Measurements from ENCODE around the gene SGCD.

The SGCD gene

DNA sequence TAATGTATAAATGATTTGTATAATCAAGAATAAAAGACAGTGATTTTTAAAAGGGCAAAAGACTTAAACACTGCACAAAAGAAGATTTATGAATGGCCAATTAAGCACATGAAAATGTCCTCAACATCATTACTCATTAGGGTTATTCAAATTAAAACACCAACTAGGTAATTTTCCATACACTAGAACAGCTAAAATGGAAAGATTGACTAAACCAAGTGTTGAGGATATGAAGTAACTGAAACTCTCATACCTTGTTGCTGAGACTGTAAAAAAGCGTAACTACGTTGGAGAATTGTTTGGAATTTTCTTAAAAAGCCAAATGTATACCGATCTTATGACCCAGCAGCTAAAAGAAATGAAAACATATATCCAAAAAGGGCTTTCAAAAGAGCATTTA is 144.9 kb downstream of the SGCD start:
- DNase-seq, result no peak

DNA sequence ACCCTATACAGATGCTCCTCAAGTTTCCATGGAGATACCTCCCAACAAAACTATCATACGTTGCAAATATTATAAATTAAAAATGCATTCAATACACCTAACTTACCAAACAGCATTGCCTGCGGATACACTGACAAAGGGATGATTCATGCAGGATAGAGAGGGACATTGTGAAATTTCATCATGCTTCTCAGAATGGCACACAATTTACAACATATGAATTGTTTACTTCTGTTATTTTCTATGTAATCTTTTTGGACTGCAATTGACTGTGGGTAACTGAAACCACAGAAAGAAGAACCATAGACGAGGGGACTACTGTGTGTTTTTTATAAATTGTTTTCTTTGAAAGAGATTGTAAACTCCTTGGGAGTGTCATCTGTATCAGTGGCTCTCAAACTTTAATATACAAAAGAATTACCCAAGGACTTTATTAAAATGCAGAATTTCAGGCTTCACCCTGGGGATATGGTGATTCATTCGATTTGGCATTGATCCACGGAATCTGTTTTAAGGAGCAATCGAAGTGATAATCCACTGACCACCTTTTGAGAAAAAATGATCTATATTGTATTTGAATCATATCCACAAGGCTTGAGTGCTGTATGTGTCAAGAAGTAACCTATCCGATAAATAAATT is 146.4 kb downstream of the SGCD start:
- DNase-seq, result no peak

DNA sequence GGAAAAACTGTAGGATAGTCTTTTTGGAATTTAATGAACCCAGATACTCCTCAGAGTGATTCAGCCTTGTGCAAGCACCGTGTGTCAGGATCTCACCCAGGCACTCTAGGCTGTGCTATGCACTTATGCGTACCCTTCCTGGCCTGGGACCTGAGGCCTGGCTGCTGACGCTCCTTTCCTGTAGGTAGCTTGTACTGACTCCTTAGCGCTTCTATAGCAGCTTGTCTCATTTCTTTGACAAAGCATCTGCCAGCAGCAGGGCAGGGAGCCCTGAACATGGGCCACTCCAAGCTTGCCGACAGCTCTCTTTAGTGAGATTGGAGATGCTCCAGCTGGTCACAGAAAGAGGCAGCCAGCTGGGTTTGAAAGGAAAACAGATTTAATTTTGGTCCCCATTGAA is 147.3 kb downstream of the SGCD start:
- no peak for DNase-seq

DNA sequence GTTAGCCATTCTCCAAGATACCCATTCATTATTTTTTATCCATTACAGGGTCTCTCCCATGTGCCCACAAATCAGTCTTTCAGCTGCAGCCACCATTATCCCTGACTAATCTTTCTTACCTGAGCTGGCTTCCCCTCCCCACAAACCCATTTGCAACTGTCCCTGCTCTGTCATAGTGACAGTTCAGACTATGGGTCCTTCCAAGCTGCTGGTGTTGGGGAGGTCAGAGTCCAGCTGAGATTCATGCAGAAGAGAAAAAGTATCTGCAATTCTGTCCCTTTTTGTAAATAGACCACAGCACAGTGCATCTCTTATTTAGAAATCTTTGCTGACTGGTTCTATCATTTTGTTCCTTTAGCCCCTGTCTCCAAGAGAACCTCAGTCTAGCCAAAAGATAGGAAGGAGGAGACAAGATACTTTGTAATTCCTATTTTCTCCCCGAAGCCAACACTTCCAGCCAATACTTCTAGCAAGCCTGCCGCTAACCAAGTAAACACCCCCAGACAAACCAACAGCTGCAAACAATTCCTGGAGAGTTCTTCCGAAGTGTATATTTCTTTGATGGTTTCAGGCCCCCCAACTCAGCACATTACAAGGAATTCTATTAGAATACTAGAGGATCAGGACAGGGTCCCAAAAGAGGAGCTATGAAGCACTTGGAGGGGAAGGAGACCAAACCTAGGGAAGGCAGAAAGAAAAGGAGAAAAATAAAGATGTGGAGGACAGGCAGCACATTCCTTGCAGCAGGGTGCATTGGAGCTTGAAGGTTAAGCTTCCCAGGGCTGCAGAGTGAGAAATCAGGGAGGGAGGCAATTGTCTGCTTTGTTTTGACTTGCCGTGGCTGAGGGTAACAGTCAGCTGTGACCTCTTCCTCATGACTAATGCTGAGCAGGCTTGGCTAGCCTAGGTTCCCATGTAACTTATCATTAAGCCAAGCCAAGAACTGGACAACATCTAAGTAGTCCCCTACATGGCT is 148.5 kb downstream of the SGCD start:
- no peak for DNase-seq

DNA sequence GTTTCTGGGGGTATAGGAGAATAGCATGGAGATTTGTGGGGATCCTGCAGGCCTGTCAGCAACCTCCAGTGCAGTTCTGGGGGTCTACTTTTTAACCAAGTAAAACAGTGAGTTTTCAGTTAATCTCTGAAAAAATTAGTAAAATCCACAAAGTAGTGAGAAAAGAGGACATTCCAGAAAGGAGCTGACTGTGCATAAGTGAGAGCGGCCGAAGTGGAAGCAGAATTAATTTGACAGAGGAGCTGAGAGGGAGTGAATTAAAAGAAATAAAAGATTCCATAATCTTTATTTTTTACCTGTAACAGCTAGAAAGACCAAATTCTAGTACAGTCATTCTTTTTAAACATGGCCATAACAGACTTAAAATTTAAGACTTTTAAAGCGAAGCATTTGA is 149.2 kb downstream of the SGCD start:
- DNase-seq, result no peak

DNA sequence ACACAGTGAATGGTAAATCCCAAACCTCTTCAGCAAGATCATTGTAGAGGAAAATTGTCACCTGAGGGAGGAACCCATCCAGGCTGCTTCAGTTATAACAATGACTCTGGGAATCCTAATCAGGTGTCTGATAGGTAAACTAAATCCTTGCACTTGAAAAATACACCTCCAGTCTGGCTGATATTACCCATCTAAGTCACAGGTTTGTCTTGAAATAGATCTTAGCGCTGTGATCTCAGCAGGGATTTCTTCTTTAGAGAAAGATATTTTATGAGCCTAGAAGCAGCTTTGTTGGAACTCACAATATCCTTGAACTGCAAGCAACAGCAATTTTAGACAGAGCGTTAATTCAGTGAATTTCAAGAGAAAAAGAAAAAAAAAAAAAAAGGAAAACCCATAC is 149.7 kb downstream of the SGCD start:
- DNase-seq, result no peak

DNA sequence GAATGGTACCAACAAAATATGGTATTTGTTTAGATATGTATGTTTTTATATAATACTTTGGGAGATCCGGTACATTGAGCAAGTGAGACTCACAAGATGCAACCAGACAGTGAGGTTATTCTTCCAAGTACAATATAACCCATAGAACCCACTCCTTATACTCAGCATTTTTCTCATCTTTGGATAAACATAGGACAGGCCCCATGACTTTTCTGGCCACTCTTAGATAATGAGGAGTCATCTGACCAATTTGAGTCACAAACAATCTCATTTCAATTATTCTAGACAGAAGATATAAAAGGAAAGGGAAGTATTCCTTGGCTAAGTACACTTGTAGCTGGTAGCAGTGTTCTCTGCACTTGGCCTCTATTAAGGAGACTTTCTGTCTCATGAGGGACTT is 150.2 kb downstream of the SGCD start:
- DNase-seq, result no peak

DNA sequence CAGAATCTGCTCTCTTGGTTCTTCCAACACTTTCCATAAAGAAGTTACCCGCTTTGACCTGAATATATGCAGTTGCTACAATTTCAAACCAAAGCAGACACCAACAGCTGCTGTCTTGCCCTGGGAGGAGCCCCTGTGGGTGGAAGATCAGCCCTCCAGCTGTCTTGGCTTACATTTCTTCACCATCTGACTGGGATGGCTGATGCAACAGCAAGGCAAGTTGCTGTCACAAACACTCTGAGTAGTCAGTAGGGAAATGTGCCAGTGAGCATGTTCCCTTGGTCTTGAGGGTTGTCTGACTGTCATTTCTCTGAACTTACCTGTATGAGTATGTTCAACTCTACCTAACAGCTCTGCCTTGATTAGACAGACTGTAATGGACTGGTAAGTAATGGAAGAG is 152.9 kb downstream of the SGCD start:
- no peak for DNase-seq

DNA sequence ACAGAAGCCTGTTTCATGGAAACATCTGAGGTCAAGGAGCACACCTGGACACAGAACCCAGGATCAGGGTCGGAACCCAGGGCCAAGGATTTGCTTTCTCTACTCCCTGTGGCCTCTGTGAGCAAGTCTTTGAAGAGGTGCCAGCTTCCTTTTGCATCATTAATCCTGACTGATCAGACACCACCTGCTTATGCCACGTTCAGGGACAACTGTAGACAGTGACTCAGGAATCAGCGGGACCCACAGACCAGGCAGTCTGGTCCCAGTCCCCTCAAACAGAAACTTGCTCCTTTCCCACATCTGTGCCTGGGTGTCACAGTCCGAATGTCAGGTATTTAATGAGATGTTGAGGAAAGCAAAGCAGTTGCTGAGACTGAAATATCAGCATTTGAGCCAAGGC is 154.8 kb downstream of the SGCD start:
- DNase-seq, result no peak

DNA sequence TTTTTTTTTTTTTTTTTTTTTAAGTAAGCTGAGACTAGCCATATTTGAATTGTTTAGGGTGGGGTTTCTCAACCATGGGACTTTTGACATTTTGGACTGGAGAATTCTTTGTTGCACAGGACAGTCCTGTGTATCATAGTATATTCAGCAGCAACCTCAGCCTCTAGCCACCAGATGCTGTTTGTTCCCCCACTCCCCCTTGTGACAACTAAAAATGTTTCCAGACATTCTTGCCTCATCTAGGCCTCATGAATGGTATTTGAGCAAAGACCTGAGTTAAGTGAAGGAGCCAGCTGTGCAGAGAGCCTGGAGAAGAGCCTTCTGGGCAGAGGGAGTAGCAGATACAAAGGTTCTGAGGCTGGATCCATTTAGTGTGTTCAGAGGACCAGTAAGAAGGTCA is 155.9 kb downstream of the SGCD start:
- no peak for DNase-seq

DNA sequence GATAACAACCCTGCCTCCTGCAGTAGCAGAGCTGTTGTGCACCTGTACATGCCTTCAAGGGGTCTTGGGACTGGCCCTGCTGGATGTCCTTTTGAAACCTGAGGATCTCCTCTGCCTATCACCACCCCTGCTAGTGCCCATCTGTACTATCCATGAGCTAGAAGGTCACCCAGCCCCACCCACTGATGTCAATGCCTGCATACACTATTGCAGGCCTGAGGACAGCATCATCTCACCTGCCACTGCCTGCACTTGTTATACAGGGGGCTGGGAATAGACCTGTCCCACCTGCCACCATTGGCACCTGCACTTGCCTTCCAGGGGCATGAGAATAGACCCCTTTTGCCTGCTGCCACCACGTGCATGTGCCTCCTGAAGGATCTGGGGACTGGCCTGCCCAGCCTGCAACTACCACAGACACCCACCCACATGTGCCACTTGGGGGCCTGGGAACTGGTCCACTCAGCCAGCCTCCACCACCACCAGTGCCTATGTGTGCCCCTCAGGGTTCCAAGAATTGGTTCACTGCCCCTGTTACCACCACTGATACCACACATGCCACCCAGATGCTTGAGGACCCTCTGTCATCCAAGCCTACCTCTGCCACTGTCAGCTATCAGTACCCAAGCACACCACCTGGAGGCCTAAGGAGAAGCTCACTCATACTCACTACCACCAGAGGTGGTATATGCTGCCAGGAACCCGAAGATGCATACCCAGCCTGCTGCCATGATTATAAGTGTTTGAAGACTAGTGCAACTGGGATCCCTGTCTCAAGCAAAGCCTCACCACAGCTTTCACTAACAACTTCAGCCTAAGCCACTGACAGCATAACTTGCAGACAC is 159.7 kb downstream of the SGCD start:
- DNase-seq, result no peak

DNA sequence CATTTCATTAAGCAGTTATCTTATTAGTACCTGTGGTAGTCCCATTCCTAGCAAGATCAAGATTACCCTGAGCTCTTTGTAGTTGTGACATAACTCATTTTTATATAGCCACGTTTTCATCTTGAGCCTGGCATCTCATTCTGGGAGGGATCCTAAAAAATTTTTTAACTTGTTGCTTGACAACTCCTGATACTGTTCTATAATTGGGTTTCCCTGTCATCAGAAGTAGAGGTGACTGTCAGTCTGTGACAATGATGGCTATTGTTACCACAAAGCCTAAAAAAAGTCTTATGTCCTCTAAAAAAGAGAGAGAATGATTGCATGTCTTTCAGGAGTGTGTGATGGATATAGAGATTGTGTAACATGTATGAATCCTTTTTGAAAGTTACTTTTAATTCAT is 164.8 kb downstream of the SGCD start:
- DNase-seq, result no peak

DNA sequence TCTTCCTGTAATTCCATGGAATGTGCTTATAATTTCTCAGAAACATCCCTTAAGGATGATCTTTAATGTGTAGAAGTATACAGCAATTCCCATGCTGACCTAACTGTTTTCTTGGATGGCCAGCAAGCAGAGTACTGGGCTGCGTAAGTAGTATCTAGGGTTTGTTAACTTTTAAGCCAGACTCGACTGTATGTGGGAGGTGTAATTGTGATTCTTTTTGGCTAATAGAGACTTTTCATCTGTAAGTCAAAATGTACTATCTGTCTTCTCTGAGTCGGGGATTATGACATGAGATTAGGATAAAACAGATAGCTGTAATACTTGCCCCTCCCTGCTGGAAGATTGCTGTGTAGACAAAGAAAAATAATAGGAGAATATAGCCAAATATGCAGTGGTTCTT is 169.3 kb downstream of the SGCD start:
- DNase-seq, result no peak

DNA sequence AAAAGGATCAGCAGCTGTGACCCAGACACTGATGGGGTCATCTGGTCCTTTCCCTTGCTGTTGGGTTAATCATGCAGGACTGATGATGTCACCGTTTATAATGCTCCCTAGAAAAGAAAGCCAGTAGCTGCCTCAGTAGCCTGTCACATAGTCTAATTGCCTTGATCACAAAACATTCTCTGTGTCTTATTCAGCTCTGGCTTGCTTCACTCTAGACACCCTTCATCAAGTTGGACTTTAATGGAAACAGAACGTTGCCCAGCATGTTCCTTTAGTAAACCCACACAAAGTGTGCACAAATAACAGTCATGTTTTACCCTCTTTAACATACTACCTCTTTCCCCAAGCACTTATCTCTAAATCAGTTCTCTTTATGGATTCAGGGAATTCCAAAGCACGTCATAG is 170.8 kb downstream of the SGCD start:
- no peak for DNase-seq

DNA sequence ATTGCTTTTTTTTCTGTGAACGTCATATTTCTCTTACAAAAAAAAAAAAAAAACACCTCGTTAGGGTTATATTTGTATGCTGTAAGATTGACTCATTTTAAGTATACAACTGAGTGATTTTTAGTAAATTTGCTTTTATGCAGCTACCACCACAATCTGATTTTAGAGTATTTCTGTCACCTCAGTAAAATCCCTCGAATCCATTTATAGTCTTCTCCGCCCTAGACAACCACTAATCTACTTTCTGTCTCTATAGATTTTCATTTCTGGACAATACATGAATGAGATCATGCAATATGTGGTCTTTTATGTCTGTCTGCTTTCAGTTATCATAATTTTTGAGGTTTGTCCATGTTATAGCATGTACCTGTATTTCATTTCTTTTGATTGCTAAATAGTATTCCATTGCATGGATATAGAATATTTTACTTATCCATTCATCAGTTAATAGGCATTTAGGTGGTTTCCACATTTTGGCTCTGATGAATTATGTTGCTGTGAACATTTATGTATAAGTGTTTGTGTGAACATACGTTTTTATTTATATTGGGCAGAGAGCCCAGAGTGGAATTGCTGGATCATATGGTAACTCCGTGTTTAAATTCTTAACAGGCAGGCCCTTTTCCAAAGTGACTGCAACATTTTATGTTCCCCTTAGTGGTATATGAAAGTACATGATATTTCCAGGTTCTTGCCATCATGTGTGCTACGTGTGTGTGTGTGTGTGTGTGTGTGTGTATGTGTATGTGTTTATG is 171.4 kb downstream of the SGCD start:
- no peak for DNase-seq

DNA sequence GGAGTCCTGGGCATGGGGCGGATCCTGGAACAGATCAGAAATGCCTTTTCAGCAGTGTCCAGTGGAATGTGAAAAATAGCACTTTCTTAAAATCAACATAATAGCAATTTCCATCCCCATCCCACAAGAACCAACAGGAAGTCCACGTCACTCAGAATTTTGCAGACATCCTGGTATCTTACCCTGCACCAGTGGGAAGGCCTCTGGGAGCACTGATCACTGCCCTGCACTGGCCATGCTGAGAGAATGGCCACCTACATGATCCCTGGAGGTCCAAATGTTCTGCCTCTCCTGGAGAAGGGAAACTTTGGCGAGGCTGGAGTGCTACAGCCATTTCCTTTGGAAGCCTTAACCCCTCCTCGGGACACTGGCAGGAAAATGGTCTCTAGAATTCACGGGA is 173.8 kb downstream of the SGCD start:
- no peak for DNase-seq

DNA sequence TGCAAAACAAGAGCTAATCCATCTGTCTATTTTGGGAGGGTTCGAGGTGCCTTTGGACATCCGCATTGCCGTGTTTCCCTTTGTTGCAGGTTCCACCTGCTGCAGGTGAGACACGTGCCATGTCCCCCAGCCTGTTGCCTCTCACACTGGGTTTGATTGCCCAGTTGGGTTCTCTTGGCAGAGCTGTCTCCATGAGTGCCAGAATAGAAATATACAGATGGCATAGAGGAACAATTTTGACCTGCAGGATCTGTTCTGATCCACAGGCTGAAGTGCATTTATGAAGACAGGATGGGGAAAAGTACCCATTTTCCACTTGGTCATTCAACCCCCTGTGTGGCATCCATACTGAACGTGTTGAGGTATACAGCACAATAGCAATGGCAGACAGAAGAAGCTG is 178.1 kb downstream of the SGCD start:
- DNase-seq, result no peak

DNA sequence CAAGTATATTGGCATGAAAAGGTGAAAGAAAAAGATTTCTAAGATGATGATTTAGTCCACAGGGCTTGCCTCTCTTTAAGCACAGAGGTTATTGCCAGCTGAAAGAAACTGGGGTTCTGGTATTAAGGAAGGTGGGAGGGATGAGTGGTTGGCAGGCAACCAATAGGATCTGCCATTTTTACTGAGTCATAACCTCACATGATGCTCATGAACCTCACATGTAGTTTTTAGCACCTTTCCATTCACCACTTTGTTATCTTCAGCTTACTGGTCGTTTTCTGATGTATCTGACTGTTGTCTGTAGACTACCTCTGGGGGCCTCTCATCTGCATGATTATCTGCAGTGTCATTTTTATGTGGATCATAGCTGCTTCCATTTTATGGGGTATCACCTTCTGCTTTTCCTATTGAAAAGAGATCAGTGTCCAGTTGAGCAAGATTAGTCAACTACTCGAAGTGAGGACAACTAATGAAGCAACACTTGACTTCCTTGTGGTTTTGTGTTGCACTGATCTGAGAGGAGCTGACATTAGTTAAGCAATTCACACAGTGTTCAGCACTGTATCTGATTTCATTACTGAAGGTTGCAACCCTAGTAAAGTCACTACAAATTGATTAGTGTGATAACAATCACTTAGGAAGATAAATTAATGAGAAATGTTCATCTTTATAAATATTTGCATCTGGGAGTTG is 186.3 kb downstream of the SGCD start:
- DNase-seq, result no peak

DNA sequence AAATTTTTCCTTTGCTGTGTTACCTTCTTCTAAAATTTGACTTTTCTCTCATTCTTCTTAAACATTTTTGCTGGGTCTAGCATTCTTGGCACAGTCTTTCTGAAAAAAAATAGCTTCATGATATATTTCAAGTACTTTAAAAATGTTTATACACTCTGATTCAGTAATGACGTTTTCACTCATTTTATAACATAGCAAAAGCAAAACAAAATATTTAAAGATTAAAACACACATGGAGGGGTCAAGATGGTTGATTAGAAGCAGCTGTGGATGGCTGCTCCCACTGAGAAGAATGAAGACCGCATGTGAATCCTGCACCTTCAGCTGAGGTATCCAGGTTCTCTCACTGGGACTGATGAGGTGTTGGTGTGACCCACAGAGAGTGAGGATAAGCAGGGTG is 188.2 kb downstream of the SGCD start:
- no peak for DNase-seq

DNA sequence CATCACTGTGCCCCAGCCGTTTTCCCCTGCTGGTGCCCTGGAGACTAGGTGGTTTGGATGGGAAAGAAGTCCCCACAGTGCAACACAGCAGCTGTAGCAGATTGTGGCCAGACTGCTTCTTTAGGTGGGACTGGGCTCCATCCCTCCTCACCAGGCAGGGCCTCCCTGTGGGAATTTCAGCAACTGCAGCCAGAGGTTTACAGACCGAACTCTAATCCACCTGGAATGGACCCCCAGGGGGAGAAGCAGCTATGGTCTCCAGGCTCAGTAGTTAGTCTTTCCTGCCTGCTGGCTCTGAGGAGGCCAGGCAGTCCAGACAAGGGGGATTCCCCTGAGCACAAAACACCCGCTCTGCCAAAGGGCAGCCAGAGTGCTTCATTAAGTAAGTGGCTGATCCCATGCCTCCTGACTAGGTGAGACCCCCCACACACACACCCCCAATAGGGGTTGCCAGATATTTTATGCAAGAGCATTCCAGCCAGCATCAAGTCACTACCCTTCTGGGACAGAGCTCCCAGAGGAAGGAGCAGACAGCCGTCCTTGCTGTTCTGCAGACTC is 188.9 kb downstream of the SGCD start:
- no peak for DNase-seq

DNA sequence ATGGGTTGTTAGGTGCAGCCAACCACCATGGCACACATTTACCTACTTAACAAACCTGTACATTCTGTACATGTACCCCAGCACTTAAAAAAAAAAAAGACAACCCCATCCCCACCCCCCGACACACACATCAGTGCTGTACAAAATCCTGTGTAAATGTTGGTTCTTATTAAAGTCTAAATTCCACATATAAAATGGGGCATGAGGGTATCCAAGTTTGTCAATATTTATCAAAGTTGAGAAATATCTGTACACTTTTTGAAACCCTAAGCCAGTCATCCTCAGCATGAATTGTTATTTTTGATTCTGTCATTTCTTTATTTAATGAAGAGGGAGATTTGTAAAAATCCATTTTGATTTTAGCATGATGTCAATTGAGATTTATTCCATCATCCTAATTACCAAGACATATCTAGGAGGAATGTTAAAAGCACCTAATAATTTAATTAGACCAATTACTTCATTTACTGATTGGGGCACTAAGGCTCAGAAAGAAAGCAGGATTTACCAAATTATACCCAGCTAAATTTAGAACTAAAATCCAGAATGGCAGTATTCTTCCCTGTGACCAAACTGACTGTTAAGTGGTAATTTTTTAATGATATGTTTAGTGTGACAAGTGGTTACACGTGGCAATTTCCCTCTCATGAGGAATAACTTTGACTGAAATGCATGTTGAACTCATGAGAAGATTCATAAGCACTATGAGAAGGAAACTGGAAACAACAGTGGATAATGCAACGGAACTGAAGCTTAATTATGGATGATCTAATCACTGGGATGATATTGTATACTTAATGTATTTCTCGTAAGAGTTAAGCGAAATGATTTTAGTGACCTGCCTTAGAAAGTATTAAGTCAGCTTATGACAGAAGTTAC is 195.9 kb downstream of the SGCD start:
- no peak for DNase-seq

Data from GDM1 (cell line).